ENCODE results near the gene BAIAP2.

DNA sequence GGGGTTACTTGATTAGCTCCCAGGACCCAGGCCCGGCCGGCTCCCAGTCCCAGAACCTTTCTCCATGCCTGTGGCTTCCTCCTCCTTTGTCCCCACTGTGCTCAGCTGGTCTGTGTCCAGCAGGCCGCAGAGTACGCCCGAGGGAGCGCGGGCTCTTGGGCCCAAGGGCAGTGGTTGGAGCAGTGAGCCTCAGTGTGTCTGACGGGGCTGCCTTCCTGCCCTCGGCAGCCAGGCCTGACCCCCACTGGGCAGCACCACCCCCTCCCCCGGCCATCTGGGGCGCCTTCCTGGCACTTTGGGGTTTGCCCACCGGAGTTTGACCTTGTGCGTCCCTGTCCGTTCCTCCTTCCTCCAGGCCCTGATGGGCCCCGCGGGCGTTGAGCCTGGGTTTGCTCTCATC lies 67.9 kb downstream of the BAIAP2 start:
- no peak for TF ChIP-seq POLR2A (IDR thresholded peaks at IDR 0.05)
- TF ChIP-seq, protein P1, sequence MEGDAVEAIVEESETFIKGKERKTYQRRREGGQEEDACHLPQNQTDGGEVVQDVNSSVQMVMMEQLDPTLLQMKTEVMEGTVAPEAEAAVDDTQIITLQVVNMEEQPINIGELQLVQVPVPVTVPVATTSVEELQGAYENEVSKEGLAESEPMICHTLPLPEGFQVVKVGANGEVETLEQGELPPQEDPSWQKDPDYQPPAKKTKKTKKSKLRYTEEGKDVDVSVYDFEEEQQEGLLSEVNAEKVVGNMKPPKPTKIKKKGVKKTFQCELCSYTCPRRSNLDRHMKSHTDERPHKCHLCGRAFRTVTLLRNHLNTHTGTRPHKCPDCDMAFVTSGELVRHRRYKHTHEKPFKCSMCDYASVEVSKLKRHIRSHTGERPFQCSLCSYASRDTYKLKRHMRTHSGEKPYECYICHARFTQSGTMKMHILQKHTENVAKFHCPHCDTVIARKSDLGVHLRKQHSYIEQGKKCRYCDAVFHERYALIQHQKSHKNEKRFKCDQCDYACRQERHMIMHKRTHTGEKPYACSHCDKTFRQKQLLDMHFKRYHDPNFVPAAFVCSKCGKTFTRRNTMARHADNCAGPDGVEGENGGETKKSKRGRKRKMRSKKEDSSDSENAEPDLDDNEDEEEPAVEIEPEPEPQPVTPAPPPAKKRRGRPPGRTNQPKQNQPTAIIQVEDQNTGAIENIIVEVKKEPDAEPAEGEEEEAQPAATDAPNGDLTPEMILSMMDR (IDR thresholded peaks at IDR 0.05): no peak
